ENCODE results near the gene SRC. TPM values are rescaled to one million over a fixed set of nuclear protein-coding genes. Genes with fewer than 3 reads are reported as not detected.

SRC gene
- total RNA-seq, 1 donor from 2014 or later = 48.6 TPM

DNA sequence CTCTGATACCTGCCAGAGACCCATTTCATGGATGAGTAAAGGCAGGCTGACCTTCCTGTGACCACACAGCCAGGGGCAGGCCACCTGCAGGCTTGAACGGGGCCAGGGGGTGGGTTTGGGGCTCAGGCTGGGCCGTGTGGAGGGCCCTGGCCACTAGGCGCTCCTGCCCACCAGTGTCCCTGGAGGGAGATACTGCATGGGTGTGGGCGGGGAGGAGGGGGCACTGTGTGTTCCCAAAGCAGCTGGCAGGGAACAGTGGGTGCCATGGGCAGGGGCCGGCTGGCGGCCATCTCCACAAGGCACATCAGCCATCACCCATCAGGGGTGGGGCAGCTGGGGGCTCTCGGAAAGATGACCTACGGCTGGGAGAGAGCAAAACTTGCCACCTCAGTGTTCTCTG is 15.4 kb downstream of the SRC start:
- DNase-seq (ENCODE audit: extremely low spot score in 2 of 2) = no peak
- no peak overlapping the region for H3K27ac ChIP-seq

DNA sequence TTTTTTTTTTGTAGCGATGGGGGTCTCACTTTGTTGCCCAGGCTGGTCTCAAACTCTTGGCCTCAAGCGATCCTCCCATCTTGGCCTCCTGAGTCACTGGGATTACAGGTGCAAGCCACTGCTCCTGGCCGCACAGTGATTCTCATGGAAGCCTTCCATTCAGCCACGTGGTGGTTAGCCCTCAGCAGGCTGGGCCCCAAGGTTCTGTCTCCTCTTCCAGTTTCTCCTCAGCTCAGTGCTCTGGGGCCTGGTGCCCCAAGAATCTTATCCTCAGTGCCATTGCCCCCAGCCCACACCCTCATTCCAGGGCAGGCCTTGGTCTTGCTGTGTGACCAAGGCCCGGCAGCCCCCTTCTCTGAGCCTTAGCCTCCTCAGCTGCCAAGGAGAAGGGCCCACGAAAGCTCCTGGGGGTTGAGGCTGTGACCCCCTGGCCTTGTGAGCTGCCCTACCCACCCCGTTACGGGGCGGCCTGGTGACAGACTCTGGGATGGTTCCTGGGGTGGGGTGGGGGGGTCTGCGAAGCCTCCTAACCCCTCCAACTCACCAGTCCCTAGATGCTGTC is 16.4 kb downstream of the SRC start:
- Histone ChIP-seq H3K27ac (no peak overlapping the region), H3K36me3 (peaks cover 4 to 11% of the 10 kb centered on the region in 2 donors), H3K27me3 (no peaks in the 10 kb centered on the region), H3K9me3 (no peaks in the 10 kb centered on the region), H3K4me1 (peaks cover 32% of the 10 kb centered on the region), H3K4me3 (no peak overlapping the region)
- TF ChIP-seq, protein P1, sequence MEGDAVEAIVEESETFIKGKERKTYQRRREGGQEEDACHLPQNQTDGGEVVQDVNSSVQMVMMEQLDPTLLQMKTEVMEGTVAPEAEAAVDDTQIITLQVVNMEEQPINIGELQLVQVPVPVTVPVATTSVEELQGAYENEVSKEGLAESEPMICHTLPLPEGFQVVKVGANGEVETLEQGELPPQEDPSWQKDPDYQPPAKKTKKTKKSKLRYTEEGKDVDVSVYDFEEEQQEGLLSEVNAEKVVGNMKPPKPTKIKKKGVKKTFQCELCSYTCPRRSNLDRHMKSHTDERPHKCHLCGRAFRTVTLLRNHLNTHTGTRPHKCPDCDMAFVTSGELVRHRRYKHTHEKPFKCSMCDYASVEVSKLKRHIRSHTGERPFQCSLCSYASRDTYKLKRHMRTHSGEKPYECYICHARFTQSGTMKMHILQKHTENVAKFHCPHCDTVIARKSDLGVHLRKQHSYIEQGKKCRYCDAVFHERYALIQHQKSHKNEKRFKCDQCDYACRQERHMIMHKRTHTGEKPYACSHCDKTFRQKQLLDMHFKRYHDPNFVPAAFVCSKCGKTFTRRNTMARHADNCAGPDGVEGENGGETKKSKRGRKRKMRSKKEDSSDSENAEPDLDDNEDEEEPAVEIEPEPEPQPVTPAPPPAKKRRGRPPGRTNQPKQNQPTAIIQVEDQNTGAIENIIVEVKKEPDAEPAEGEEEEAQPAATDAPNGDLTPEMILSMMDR (IDR thresholded peaks at IDR 0.05) = no peak
- TF ChIP-seq POLR2AphosphoS5 (IDR thresholded peaks at IDR 0.05; ENCODE audit: insufficient read depth in 1 of 2, low read depth in 1 of 2) = no peak
- intact Hi-C loops (cut with DNase I) = no loop called here
- no peak for DNase-seq (ENCODE audit: extremely low spot score in 2 of 2)

More for the DNA sequence above, 15.4 kb downstream of the SRC start:
- intact Hi-C loops (cut with DNase I) = no loop called here
- TF ChIP-seq POLR2A (IDR thresholded peaks at IDR 0.05) (no peak), POLR2AphosphoS5 (IDR thresholded peaks at IDR 0.05; ENCODE audit: insufficient read depth in 1 of 2, low read depth in 1 of 2) (no peak)
- TF ChIP-seq, protein P1 (IDR thresholded peaks at IDR 0.05) = no peak
- Histone ChIP-seq H3K36me3 (peaks cover 4 to 9% of the 10 kb centered on the region in 2 donors), H3K4me3 (no peak overlapping the region), H3K9me3 (no peaks in the 10 kb centered on the region), H3K27me3 (no peaks in the 10 kb centered on the region), H3K4me1 (peaks cover 42% of the 10 kb centered on the region)

DNA sequence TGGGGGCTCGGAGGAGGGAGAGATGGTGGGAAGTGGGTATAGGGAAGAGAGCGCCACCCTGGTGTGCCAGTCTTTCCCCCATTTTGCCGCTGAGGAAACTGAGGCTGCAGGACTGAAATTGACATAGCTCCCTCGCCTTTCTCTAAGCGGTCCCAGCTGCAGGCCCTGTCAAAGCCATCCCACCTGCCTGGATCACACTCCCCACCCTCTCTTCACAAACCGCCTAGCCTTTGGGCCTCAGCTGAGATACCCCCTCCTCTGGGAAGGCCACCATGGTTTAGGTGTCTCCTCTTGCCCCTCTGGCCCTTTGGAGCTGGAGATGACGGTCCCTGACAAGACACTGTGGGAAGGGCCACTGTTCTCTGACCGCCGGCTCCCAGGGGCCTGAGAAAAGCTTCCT is 16.9 kb downstream of the SRC start:
- H3K27ac ChIP-seq = no peak overlapping the region
- intact Hi-C loops (cut with DNase I) = no loop called here
- TF ChIP-seq, protein P1 (IDR thresholded peaks at IDR 0.05) = no peak
- TF ChIP-seq POLR2A (IDR thresholded peaks at IDR 0.05) (no peak), POLR2AphosphoS5 (IDR thresholded peaks at IDR 0.05; ENCODE audit: insufficient read depth in 1 of 2, low read depth in 1 of 2) (no peak)
- no peaks in the 10 kb centered on the region for H3K27me3 ChIP-seq
- H3K4me3 ChIP-seq = no peak overlapping the region
- peaks cover 27% of the 10 kb centered on the region for H3K4me1 ChIP-seq
- peaks cover 4 to 11% of the 10 kb centered on the region in 2 donors for H3K36me3 ChIP-seq
- DNase-seq (ENCODE audit: extremely low spot score in 2 of 2) = no peak
- H3K9me3 ChIP-seq = no peaks in the 10 kb centered on the region

DNA sequence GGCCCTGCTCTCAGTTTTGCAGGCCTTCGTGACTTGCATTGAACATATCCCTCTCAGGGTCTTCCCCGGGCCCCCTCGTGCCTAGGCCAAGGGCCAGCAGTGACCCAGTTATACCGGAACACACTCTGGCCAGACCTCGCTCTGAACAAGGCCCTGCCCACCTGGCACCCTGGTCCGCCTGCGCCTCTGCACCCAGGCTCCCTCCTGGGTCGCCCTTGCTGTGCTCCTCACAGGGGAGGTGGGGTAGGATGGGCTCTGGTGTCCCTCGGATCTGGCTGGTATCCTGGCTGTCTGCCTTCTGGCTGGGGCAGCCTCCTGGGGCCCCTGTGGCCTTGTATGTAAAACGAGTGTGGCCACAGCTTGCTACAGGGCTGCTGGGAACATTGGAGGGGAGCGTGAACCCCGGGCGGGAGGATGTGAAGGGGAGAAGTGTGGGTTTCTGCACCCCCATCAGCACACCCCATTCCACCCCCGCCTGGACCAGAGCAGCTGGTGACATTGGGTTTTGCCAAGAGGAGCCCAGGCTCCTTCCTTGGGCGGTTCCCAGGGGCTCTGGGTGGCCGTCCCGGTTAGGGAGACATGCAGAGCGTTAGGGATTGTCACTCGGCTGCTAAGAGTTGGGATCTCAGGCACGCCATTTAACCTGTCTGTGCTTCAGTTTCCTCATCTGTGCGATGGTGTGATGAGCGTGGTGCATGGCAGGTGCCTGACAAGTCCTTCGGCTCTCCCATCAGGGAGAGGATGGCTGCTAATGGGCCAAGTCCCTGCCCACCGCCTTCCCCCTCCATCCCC is 17.5 kb downstream of the SRC start:
- H3K4me1 ChIP-seq = peaks cover 21% of the 10 kb centered on the region
- H3K27ac ChIP-seq = no peak overlapping the region
- no peaks in the 10 kb centered on the region for H3K27me3 ChIP-seq
- no peak overlapping the region for H3K4me3 ChIP-seq
- H3K36me3 ChIP-seq = peaks cover 4 to 11% of the 10 kb centered on the region in 2 donors
- H3K9me3 ChIP-seq = no peaks in the 10 kb centered on the region
- intact Hi-C loops (cut with DNase I) = no loop called here
- DNase-seq (ENCODE audit: extremely low spot score in 2 of 2) = no peak
- TF ChIP-seq, protein P1 (IDR thresholded peaks at IDR 0.05) = no peak
- TF ChIP-seq POLR2A (IDR thresholded peaks at IDR 0.05) = no peak
- TF ChIP-seq POLR2AphosphoS5 (IDR thresholded peaks at IDR 0.05; ENCODE audit: insufficient read depth in 1 of 2, low read depth in 1 of 2) = no peak
